Activated CD4-positive, alpha-beta T cell treated with anti-CD3 and anti-CD28 coated beads, Interleukin-2, amount 50 U/mL, for 4 hours (primary cell): ENCODE data around the gene SMARCA2.

ENCODE experiments used
- DNase-seq, 2 experiments: peaks; one replicate each; pipeline ENCODE4 v3.0.0-alpha.2; 2020

The SMARCA2 gene

DNA sequence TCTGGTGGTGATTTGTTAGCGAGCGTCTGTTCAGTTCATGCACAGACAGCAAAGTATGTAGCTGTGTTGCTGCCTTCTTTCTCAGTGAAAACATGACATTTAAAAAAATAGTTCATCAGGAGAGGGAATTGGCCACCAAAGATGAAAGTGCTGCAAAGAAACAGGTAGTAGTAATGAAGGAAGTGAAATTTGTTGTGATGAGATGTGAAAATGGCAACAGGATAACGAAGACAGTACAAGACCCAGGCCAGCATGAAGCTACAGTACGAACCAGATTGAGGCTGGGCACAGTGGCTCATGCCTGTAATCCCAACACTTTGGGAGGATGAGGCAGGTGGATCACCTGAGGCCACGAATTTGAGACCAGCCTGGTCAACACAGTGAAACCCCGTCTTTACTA is 136.0 kb downstream of the SMARCA2 start:
- DNase-seq = no peak

DNA sequence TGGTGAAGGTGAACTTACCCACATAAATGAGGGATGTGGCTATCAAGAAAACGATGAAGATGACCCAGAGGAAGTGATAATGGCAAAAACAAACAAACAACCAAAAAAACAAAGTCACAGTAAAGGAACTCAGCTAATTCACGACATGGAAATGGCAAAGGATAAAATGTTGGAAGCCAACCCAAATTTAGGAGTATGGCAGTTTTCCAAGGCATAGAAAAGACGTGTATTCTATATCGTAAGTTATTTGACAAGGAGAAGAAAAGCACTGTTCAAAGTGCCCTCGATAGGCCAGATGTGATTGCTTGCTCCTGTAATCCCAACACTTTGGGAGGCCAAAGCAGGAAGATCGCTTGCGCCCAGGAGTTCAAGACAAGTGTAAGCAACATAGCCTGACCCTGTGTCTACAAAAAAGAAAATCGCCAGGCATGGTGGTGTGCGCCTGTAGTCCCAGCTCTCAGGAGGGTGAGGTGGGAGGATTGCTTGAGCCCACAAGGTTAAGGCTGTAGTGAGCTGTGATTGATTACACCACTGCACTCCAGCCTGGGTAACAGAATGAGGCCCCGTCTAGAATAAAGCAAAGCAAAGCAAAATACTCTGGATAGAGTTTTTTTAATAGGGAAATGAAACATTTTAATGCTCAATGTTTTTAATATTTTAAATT is 138.0 kb downstream of the SMARCA2 start:
- no peak for DNase-seq

DNA sequence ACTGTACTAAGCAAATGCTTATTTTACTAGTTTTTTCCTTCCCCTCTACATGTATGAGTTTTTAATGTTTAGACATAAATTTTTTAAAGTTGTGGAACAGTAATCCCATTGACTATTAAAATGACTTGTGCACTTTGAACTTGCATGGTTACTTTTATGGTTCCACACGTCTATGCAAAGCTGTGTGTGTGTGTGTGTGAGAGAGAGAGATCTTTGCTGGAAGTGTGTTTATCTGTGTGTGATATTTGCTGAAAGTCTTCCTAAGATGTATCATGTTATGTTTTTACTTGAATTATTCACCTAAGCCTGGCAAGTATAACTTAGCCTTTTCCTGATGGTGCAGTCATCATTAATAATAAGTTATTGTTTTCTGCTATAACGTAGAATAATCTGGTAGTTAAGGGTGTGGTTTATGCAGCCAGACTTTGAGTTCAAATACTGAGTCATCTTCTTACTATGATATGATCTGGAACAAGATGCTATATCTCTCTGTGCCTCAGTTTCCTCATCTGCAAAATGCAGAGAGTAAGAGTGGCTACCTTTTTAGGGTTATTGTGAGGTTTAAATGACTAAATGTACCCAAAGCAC is 138.6 kb downstream of the SMARCA2 start:
- DNase-seq = no peak

DNA sequence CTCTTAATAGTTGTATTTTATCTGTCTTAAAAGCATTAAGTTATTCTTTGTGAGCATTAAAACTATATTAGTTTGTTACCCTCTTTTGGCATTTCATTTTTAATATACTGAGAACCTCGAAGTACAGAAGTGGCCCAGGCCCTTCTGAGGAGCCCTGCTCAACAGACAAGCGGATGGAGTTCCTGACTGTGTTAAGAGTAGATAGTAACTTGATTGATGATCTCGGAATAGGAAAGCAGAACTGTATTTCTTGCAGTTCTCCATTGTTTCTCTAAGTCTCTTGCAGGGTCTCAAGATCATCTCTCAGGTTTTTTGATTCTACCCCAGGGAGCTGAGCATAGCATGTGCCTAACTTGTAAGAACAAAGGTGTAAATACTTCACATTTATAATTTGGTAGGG is 139.6 kb downstream of the SMARCA2 start:
- no peak for DNase-seq

DNA sequence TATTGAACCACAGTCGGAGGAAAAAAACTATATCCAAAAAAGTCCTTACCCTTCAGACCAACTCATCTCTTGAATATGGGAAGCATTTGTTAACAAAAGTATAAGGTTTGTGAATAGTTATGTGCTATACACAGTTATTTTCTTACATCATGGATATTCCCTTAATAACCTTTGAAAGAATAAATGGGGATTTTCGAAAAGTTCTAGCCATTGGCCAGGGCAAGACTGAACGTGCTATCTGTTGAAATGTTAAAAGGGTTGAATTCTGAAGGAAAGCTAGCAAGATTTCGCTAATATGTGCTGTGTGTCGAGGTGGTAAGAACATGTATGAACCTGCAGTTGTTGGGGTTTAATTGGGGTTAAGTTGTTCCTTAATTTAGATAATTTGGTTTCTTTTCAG is 140.8 kb downstream of the SMARCA2 start:
- DNase-seq = no peak

DNA sequence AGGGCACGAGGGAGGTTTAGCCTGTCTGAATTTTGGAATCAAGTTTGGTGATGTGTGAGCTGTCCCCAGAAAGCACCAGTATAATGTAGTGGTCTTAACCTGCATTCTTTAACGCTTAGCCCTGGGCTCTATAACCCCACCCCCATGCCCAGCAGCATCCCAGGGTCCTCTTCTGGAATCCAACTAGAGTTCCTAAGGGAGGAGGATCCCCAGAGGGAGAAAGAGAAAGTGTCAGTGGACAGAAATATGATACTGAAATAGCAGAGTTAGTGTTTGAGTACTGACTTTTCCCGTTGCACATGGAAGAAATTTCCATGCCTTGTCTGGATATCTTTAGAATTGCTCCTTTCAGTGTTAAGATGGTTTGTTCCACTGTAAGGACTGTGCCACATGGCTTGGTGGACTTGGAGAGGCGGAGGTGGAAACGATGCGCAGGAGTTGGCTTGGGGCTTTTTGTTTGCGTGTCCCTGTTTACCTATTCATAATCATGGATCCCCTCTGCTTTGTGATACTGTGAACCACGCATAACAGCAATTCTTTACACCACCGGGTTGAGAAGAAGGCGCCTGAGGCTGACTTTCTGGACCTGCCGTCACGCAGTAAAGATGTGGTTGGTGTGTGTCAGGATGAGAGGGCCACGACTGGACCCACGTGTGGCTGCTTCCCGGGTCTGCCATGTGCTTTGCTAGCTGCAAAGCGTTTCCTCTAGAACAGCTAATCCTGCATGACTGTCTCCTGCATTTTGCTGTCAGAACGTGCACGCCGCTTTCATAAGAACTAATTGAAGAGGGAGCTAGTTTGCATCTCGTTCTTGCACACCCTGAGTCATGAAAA is 142.3 kb downstream of the SMARCA2 start:
- DNase-seq = peak; percentile 16 to 23

DNA sequence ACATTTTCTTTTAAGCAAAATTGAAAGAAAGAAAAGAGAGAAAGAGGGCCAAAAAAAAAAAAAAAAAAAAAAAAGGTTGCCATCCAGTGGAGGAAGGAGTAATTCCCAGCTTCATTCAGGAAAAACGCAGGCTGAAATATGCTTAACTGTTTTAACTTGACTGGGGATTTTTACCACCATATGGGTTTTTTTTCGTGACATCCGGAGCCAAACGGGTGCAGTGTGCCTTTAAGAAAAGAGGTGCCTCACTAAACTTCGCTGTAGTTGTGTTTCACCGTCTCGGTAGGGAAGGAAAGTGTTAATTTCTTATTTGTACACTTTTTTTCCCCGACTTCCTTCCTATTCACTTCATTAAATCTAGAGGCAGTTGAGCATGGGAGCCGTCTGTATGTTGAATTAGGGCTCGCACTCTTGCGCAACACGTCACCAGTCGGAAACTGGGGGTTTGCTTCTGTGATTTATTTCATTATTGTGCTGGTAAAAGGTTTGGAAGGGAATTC is 143.0 kb downstream of the SMARCA2 start:
- peak; percentile 17 to 25 for DNase-seq

DNA sequence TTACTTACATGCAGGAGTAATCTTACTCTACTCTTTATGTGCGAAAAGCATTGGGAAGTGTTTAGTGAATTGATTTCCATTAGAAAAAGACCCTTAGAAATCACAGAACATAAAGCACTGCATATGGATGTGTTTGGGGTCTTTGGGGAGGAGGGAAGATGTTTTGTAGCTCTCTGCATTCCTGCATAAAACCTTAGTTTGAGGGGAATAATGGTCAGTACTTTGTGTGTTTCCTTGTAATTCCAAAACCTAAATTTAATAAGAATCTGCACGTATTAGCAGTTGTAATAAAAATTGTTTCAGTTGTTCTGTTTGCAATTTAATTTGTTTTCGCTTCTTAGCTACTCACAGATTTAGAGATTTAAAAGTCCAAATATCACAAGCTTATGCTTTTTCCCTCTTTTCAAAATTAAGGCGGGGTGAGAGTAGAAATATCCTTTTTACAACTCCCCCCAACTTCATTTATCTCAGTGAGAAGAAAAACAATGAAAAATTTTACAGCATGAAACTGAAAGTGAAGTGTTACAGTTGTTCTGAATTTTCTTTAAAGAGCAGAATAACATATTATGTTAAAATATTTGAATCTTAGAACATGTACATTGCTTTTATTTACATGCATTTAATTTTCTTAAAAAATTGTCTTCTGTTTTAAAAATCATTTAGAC is 143.8 kb downstream of the SMARCA2 start:
- DNase-seq = no peak

DNA sequence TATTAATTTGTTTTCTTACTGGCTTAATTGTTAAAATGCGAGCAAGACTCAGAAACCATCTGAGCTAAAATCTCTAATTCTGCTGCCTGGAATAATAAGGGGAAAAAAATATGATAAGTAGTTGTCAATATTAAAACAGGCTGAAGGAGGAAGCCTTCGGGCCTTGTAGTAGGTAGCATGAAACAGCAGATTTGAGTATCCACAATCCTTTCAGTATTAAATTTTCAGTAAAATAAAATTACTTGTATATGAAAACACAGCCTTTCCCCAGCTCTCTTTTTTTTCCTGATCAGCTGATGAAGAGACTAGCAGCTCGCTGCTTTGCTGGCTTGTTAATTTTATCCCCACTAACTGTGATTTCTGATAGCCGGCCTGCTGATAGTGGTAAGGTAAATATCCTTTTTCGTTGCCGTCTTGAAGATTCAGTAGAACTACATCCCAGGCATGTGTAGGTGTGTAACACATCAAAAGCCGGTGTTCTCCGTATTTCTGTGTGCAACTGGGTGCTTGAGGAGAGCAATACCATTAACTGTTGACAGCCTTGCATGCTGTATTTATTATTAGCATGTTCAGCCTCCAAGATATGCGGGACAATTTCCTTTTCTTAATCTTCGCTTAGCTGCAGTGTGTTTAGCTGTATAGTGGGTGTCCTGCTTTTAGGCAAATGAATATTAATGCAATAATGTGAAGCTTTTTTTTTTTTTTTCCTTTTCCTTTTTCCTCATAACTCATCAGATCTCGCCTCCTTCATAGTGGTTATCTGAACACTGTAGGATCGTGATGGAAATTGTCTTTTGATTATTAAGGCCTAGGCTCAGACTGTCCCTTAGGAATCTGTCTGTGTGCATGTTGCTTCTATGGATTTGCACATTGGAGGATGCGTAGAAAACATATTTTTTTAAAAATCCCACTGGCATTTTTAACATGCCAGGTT is 144.6 kb downstream of the SMARCA2 start:
- no peak for DNase-seq

DNA sequence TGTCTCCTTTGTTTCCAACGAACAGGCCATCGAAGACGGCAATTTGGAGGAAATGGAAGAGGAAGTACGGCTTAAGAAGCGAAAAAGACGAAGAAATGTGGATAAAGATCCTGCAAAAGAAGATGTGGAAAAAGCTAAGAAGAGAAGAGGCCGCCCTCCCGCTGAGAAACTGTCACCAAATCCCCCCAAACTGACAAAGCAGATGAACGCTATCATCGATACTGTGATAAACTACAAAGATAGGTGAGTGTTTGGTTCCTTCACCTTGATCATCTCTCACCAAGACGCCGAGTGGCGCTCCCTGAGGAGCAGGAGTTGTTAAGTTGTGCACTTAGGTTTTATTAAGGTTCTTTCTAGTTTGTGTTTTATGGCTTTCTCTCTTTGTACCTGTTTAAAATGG is 146.5 kb downstream of the SMARCA2 start:
- DNase-seq = no peak

DNA sequence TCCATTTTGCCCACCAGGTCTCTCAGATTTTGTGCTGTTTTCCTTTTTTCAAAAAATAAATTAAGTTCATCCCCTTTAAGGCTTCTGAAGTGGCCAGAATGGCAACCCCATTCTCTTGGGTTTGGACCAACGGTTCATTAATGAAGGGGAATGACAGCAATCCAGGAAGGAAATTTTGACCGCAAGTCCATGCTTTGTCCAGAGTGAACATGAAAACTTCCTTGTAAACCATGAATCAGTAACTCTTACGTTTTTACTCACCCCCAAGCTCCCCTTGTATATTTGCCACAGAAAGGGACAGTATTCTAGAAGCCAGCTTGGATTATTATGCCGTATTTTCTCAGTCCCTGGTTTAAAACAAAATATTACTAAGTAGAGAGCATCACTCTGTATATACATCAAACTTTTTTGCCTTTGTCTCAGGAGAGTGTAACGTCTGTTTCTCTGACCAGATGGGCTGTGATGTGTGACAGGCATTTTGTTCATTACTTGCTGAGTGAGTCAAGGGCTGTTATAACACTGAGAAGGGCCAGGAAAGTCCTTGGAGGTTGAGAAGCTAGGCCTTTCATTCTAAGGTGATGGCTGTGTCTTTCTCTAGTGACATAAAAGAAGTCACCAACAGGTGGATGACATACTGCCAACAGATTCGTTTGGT is 148.2 kb downstream of the SMARCA2 start:
- DNase-seq = no peak

DNA sequence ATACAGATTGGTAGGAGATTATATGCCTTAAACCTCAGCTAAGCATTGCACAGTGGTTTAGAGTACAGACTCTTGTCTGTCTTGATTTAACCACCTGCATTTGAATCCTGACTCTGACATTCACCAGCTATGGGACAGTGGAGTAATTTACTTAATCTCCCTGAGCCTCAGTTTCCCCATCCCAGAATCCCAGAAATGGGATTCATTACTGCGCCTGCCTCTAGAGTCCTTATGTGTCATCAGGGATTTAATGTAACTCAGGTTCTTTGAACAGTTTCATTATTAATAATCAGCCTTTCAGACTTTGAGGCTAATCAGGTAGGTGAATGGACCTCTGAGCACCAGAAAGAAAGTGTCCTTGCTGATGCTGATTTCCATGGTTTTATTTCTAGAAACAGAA is 149.1 kb downstream of the SMARCA2 start:
- no peak for DNase-seq

DNA sequence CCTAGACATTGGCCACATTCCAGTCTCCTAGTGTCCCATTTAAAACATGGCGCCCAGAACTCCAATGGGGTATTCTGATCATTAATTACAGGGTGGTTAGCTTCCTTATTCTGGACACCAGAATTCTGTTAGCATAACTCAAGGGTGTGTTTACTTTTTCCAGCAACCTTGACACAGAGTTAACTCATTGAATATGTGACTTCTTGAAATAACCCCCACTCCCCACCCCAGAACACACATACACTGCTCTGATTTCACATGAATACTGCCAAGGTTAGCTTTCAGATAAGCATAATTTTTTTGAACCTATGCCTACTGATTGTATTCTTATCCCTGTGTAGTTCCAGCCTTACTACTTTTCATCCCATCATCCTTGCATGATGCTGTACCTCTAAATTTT is 151.1 kb downstream of the SMARCA2 start:
- DNase-seq = no peak

DNA sequence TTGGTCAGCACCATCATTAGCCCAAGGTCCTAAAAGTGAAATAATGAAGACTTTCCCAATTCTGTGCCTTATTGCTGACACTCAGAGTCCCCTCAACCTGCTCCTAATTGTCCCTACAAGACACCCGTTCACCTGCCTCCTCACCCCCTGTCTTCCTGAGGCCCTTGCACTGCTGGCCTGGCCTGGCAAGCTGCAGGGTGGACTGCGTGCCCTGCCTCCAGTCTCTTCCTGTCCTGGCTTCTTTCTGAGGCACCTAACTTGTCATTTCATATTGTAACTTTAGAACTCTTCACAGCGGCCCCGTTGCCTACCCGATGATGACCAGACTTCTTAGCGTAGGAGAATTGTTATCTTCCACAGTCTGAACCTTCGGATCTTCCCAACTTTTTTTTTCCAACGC is 153.9 kb downstream of the SMARCA2 start:
- DNase-seq = no peak

DNA sequence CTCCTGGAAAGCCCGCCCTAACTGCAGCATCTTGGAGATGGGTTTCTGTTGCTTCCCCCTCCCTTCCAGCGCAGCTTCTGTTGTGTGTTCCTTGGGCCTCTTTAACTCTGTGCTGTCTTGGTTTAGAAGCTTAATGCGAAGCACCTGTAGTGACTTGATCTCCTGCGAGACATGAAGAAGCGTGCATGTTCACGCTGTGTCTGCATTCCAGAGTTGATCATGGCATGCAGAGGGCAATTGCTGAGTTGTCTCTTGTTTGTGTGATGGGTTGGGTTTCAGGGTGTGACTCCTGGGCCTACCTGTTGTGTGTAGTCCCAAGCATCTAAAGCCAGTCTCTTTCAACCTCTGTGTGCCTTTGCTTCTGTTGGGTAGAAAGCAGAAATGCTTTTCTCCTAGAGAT is 155.6 kb downstream of the SMARCA2 start:
- no peak for DNase-seq

DNA sequence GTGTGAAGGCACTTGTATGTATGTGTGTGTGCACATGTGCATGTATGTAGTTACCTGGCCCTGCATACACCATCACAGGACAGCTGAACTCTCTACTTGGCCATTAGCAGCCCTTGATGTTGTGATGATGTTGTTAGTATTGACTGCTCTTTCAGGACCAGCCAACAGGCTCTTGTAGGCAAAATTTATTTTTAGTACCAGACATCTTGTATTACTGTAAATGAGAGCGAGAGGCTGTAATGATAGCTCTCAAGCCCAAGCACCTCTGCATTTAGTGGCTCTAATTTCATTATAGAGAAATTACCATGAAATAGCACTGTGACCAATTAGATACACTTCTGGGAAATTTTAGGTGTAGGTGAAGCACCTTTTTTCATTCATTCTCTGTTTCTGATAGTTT is 158.0 kb downstream of the SMARCA2 start:
- no peak for DNase-seq

DNA sequence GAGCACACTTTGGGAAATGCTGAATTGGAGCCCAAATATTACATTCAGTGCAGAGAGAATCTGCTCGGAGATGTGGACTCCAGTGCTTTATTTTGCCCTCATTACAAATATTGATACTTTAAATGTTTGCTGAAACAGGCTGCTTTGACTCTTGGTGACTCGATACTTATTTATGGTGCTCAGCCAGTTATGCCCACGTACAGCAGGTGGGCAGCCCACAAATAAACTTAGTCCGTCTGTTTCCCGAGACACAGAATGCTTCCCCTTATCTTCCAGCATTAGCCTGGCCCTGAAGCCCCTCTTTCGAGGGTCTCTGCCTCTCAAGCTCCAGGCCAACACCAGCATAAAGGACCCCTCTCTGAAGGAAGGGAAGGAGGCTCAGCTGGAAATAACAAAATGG is 158.7 kb downstream of the SMARCA2 start:
- DNase-seq = no peak

DNA sequence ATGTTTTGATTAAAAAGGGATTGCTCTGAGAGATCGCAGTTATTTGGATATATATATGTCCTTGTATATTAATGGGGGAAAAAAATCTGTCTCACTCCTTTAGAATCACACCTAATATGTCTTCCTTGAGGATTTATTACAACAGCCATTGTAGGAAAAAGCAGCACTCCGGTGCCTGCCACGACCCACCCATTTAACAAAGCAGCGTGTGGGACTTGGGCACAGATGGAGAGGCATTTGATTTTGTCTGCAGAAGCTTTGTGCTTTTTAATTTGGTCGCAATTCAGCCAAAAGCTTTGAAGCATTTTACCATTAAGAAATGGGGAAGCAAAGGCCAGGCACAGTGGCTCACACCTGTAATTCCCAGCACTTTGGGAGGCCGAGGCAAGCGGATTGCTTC is 159.2 kb downstream of the SMARCA2 start:
- DNase-seq = no peak

DNA sequence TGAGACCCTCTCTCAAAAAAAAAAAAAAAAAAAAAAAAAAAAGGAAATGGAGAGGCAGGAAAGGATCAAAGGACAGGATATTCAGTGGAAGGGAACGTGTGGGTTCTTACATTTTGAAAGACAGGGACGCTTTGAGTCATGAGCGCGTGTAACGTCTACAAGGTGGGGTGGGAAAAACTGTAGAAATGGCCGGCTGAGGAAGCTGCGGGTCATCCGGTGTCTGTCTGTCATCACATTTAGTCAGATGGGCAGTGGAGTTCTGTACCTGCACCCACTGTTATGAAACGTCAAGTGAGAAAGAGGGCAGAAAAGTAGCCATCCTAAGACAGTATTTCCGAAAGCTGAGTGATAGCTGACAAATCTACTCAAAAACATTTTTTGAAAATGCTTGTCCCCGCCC is 159.8 kb downstream of the SMARCA2 start:
- DNase-seq = no peak

DNA sequence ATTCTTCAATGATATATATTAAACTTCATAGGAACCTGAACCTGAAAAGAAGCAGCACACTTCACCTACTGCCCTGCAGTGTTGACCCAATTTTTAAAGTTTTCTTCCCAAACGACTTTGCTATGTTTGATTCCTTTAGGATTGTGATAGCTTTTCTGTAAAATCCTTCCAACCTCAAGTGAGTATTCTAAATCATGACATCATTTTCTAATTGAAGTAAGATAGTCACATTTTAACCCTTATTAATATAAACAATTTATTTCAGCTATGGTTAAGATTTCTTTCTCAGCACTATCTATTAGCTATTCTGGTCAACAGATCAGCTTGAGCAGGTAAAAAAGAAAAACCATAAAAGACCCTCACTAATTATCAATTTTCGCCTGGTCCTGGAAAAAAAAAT is 162.0 kb downstream of the SMARCA2 start:
- no peak for DNase-seq

DNA sequence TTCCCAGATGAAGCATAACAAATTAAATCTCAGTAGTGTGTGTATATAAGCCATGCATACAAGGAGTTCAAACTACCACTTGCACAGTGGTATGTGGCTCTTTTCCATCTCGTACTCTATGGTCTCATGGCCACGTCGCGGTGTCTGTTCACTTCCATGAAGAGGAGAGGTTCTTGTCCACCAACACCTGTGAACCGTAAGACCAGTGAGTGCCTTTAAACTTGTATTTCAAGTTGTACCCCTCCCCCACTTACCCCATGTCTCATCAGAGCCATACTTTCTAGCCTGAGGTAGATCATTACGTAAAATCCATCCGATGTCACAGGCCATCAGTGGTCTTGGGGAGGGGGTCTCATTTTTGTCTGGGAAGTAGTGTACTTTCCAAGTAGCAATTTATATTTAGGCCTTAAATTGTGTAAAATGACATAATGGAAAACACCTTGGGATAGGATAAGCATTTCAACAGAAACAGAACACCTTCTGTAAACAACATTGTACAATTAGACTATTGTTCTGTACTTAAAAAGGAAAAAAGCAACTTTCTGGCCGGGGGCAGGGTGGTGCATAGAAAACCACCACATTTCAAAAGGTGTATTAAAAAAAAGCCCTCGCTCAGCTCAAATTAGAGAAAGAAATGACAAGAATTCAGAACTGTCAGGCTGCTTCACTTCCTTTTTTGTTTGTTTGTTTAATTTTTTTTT is 163.0 kb downstream of the SMARCA2 start:
- DNase-seq = no peak
